HCEC 1CT (cell line): ENCODE measurements around the gene NFIA.
"Not testable (repeated sequence)": the region's sequence is repeated elsewhere in the genome, so short reads cannot be mapped to it uniquely, and the experiment has no call there.

Experiments used
- DNase-seq: peaks from one replicate; pipeline ENCODE4 v3.0.0-alpha.2; 2017

NFIA gene

GRCh38 chr1:61109158-61109557 lies 26.8 kb downstream of the NFIA start:
- no peak for DNase-seq

- DNase-seq = no peak
Measured at GRCh38 chr1:61109910-61110309, 27.5 kb downstream of the NFIA start.

- DNase-seq = no peak
Measured at GRCh38 chr1:61110554-61110953, 28.2 kb downstream of the NFIA start.

GRCh38 chr1:61111084-61112004 lies 29.0 kb downstream of the NFIA start:
- DNase-seq = no peak

- DNase-seq = no peak
Measured at GRCh38 chr1:61114178-61114870, 32.0 kb downstream of the NFIA start.

GRCh38 chr1:61115436-61115835 lies 33.1 kb downstream of the NFIA start:
- no peak for DNase-seq

GRCh38 chr1:61116421-61116820 lies 34.1 kb downstream of the NFIA start:
- DNase-seq = peak; percentile 48

- no peak for DNase-seq
Measured at GRCh38 chr1:61117283-61117682, 34.9 kb downstream of the NFIA start.

- DNase-seq = no peak
Measured at GRCh38 chr1:61119085-61119484, 36.7 kb downstream of the NFIA start.

- no peak for DNase-seq
Measured at GRCh38 chr1:61120246-61120840, 38.0 kb downstream of the NFIA start.

- DNase-seq = peak; percentile 71
Measured at GRCh38 chr1:61120998-61121397, 38.6 kb downstream of the NFIA start.

- no peak for DNase-seq
Measured at GRCh38 chr1:61121631-61122030, 39.3 kb downstream of the NFIA start.

GRCh38 chr1:61122389-61122788 lies 40.0 kb downstream of the NFIA start:
- no peak for DNase-seq

- no peak for DNase-seq
Measured at GRCh38 chr1:61123326-61123725, 41.0 kb downstream of the NFIA start.

- DNase-seq = no peak
Measured at GRCh38 chr1:61124078-61124477, 41.7 kb downstream of the NFIA start.

- DNase-seq = no peak
Measured at GRCh38 chr1:61124696-61125095, 42.3 kb downstream of the NFIA start.

GRCh38 chr1:61125263-61125662 lies 42.9 kb downstream of the NFIA start:
- DNase-seq = no peak

GRCh38 chr1:61125895-61126294 lies 43.5 kb downstream of the NFIA start:
- DNase-seq = no peak

- not testable (repeated sequence) for DNase-seq
Measured at GRCh38 chr1:61126843-61127242, 44.5 kb downstream of the NFIA start.

- DNase-seq = no peak
Measured at GRCh38 chr1:61130338-61131000, 48.1 kb downstream of the NFIA start.

GRCh38 chr1:61131248-61131647 lies 48.9 kb downstream of the NFIA start:
- no peak for DNase-seq

GRCh38 chr1:61131716-61132115 lies 49.4 kb downstream of the NFIA start:
- DNase-seq = no peak

GRCh38 chr1:61132176-61132638 lies 49.8 kb downstream of the NFIA start:
- no peak for DNase-seq
